ENCODE measurements around the gene CDHR2.
A peak's percentile ranks its signal among the peaks of the same experiment; 100 is the strongest.
"Not testable (repeated sequence)": the region's sequence is repeated elsewhere in the genome, so short reads cannot be mapped to it uniquely, and the experiment has no call there.

CDHR2 gene

GRCh38 chr5:176545737-176546509 is 3.2 kb upstream of the CDHR2 start:
- H3K4me1 ChIP-seq (ENCODE audit: control insufficient read depth, insufficient read depth, low read length): peaks cover 70% of the 10 kb centered on the region
- no peak overlapping the region for H3K4me3 ChIP-seq (ENCODE audit: low read length)
- no peaks in the 10 kb centered on the region for H3K36me3 ChIP-seq (ENCODE audit: control insufficient read depth, insufficient read depth, low read length)

DNA sequence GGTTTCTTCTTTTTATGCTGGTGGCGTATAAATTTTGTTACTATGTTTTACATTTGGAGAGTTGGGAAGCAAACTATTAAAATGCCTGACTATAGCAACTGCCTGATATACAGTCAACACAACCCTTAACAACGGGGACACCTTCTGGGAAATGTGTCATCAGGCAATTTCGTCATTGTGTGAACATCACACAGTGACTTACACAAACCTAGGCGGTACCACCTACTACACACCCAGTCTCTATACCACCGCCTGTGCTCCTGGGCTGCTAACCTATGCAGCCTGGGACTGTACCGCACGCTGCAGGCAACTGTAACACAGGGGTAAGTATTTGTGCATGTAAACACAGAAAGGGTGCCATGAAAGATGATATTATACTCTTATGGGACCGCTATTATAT is 1.3 kb upstream of the CDHR2 start:
- Histone ChIP-seq H3K36me3 (ENCODE audit: control insufficient read depth, insufficient read depth, low read length) (no peaks in the 10 kb centered on the region), H3K4me3 (ENCODE audit: low read length) (no peak overlapping the region), H3K9ac (ENCODE audit: low read length) (peak overlapping the region; percentile 68), H3K27me3 (ENCODE audit: control insufficient read depth, insufficient read depth, low read length) (peaks cover 5% of the 10 kb centered on the region), H3K4me1 (ENCODE audit: control insufficient read depth, insufficient read depth, low read length) (peaks cover 60% of the 10 kb centered on the region), H3K9me3 (ENCODE audit: control insufficient read depth, low read length) (no peaks in the 10 kb centered on the region)

More at GRCh38 chr5:176545737-176546509, 3.2 kb upstream of the CDHR2 start:
- Histone ChIP-seq H3K27me3 (ENCODE audit: control insufficient read depth, insufficient read depth, low read length) (no peaks in the 10 kb centered on the region), H3K9me3 (ENCODE audit: control insufficient read depth, low read length) (no peaks in the 10 kb centered on the region), H3K9ac (ENCODE audit: low read length) (peak overlapping the region; percentile 96)

- Histone ChIP-seq H3K4me1 (ENCODE audit: control insufficient read depth, insufficient read depth, low read length) (peaks cover 74% of the 10 kb centered on the region), H3K27me3 (ENCODE audit: control insufficient read depth, insufficient read depth, low read length) (peaks cover 5% of the 10 kb centered on the region), H3K9me3 (ENCODE audit: control insufficient read depth, low read length) (no peaks in the 10 kb centered on the region), H3K9ac (ENCODE audit: low read length) (peak overlapping the region; percentile 87), H3K4me3 (ENCODE audit: low read length) (peak overlapping the region; percentile 74), H3K36me3 (ENCODE audit: control insufficient read depth, insufficient read depth, low read length) (no peaks in the 10 kb centered on the region)
Observed at GRCh38 chr5:176549871-176550270, 729 bp downstream of the CDHR2 start.

GRCh38 chr5:176550275-176550831 is 1.2 kb downstream of the CDHR2 start:
- H3K9me3 ChIP-seq (ENCODE audit: control insufficient read depth, low read length): no peaks in the 10 kb centered on the region
- H3K27me3 ChIP-seq (ENCODE audit: control insufficient read depth, insufficient read depth, low read length): peaks cover 5% of the 10 kb centered on the region
- H3K9ac ChIP-seq (ENCODE audit: low read length): peak overlapping the region; percentile 87
- H3K4me1 ChIP-seq (ENCODE audit: control insufficient read depth, insufficient read depth, low read length): peaks cover 69% of the 10 kb centered on the region
- no peaks in the 10 kb centered on the region for H3K36me3 ChIP-seq (ENCODE audit: control insufficient read depth, insufficient read depth, low read length)
- H3K4me3 ChIP-seq (ENCODE audit: low read length): no peak overlapping the region

- H3K36me3 ChIP-seq (ENCODE audit: control insufficient read depth, insufficient read depth, low read length); H3K9ac ChIP-seq (ENCODE audit: low read length); H3K27me3 ChIP-seq (ENCODE audit: control insufficient read depth, insufficient read depth, low read length); H3K4me3 ChIP-seq (ENCODE audit: low read length); H3K9me3 ChIP-seq (ENCODE audit: control insufficient read depth, low read length): not testable (repeated sequence)
- H3K4me1 ChIP-seq (ENCODE audit: control insufficient read depth, insufficient read depth, low read length): peaks cover 64% of the 10 kb centered on the region
Observed at GRCh38 chr5:176550937-176551336, 1.8 kb downstream of the CDHR2 start.

DNA sequence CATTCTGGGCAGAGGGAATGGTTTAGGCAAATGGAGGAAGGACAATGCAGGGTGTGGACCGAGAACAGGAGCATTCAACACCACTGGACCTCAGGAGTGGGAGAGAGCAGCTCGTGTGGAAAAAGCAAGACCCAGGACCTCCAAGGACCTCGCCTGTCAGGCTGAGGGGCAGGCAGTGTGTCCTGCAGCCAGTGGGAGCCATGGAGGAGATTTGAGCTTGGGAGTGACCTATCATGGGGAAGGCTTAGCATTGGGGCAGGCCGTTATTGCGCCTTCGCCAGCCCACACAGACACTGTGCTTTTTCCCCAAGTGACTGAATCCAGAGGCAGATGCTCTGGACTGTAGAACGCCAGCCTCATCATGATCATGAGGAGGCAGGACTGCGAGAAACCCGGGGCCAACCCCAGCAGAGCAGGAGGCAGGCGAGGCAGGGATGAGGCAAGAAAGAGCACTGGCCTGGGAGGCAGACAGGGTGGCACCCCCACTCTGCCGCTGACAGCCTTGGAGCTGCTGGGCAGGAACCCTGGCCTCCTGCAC is 3.3 kb downstream of the CDHR2 start:
- Histone ChIP-seq H3K27me3 (ENCODE audit: control insufficient read depth, insufficient read depth, low read length) (peaks cover 5% of the 10 kb centered on the region), H3K36me3 (ENCODE audit: control insufficient read depth, insufficient read depth, low read length) (no peaks in the 10 kb centered on the region), H3K4me1 (ENCODE audit: control insufficient read depth, insufficient read depth, low read length) (peaks cover 50% of the 10 kb centered on the region), H3K4me3 (ENCODE audit: low read length) (no peak overlapping the region), H3K9ac (ENCODE audit: low read length) (peak overlapping the region; percentile 28), H3K9me3 (ENCODE audit: control insufficient read depth, low read length) (no peaks in the 10 kb centered on the region)

DNA sequence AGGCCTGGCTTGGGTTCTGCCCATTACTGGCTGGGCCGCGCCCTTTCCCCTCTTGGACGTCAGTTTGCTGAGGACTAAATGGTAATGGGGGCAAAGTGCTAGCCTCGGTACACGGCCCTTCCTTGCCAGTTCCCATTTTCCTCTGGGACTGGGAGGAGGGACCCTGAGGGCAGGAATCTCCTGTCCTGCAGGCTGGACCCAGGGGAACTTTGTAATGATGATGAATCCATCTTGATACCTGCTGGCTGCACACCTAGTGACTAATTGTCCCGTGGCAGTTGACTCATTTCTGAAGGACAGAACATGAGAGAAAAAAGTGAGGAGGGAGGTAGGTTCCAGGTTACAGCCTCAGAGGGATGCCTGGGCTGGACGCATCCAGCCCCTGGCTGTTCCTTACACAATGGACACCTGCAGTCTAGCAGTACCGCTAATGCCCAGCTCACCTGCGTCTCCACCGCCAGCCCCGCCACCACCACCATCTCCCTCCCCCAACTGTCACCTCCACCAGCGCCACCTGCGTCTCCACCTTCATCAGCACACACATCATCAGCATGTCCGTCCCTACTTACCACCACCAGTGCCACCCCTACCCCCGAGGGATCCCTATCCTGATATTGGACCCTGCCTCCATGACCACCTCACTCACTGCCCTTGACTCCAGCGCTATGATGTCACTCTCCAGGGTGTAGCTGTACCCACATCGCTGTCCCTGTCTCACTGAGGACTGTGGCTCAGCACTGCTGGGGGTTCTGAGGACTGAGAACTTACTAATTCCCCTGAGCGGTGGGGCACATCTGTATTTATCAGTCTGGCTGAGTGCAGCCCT is 4.3 kb downstream of the CDHR2 start:
- Histone ChIP-seq H3K27me3 (ENCODE audit: control insufficient read depth, insufficient read depth, low read length) (peaks cover 5% of the 10 kb centered on the region), H3K9me3 (ENCODE audit: control insufficient read depth, low read length) (no peaks in the 10 kb centered on the region), H3K4me3 (ENCODE audit: low read length) (no peak overlapping the region), H3K36me3 (ENCODE audit: control insufficient read depth, insufficient read depth, low read length) (no peaks in the 10 kb centered on the region), H3K9ac (ENCODE audit: low read length) (peak overlapping the region; percentile 14), H3K4me1 (ENCODE audit: control insufficient read depth, insufficient read depth, low read length) (peaks cover 39% of the 10 kb centered on the region)

GRCh38 chr5:176557846-176558245 is 8.7 kb downstream of the CDHR2 start:
- Histone ChIP-seq H3K9ac (ENCODE audit: low read length) (no peak overlapping the region), H3K27me3 (ENCODE audit: control insufficient read depth, insufficient read depth, low read length) (no peaks in the 10 kb centered on the region), H3K9me3 (ENCODE audit: control insufficient read depth, low read length) (no peaks in the 10 kb centered on the region), H3K36me3 (ENCODE audit: control insufficient read depth, insufficient read depth, low read length) (no peaks in the 10 kb centered on the region), H3K4me1 (ENCODE audit: control insufficient read depth, insufficient read depth, low read length) (peaks cover 27% of the 10 kb centered on the region), H3K4me3 (ENCODE audit: low read length) (no peak overlapping the region)

GRCh38 chr5:176559683-176560082 is 10.5 kb downstream of the CDHR2 start:
- H3K9ac ChIP-seq (ENCODE audit: low read length): no peak overlapping the region
- no peaks in the 10 kb centered on the region for H3K9me3 ChIP-seq (ENCODE audit: control insufficient read depth, low read length)
- H3K36me3 ChIP-seq (ENCODE audit: control insufficient read depth, insufficient read depth, low read length): no peaks in the 10 kb centered on the region
- peaks cover 10% of the 10 kb centered on the region for H3K4me1 ChIP-seq (ENCODE audit: control insufficient read depth, insufficient read depth, low read length)
- H3K4me3 ChIP-seq (ENCODE audit: low read length): no peak overlapping the region
- no peaks in the 10 kb centered on the region for H3K27me3 ChIP-seq (ENCODE audit: control insufficient read depth, insufficient read depth, low read length)

DNA sequence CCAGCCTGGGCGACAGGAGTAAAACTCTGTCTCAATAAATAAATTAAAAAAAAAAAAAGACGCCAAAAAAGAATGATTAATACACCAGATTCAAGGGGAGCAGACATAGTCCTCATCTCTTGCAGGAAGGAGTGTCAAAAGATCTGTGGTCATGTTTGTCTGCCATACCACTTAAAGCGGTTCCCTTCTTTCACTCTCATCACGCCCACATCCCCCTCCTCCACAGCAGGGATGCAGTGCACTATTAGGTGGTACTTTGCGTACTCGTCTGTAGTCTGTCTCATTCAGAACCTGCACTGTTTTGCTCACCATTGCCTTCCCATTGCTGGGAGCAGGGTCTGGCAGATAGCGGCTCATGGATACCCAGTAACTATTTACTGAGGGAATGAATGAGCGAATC is 11.2 kb downstream of the CDHR2 start:
- no peaks in the 10 kb centered on the region for H3K36me3 ChIP-seq (ENCODE audit: control insufficient read depth, insufficient read depth, low read length)
- no peaks in the 10 kb centered on the region for H3K27me3 ChIP-seq (ENCODE audit: control insufficient read depth, insufficient read depth, low read length)
- H3K9me3 ChIP-seq (ENCODE audit: control insufficient read depth, low read length): no peaks in the 10 kb centered on the region
- peaks cover 8% of the 10 kb centered on the region for H3K4me1 ChIP-seq (ENCODE audit: control insufficient read depth, insufficient read depth, low read length)
- H3K9ac ChIP-seq (ENCODE audit: low read length): no peak overlapping the region
- H3K4me3 ChIP-seq (ENCODE audit: low read length): no peak overlapping the region

- Histone ChIP-seq H3K9me3 (ENCODE audit: control insufficient read depth, low read length) (no peaks in the 10 kb centered on the region), H3K4me3 (ENCODE audit: low read length) (no peak overlapping the region), H3K9ac (ENCODE audit: low read length) (no peak overlapping the region), H3K36me3 (ENCODE audit: control insufficient read depth, insufficient read depth, low read length) (no peaks in the 10 kb centered on the region), H3K27me3 (ENCODE audit: control insufficient read depth, insufficient read depth, low read length) (no peaks in the 10 kb centered on the region), H3K4me1 (ENCODE audit: control insufficient read depth, insufficient read depth, low read length) (peaks cover 8% of the 10 kb centered on the region)
Observed at GRCh38 chr5:176561259-176561658, 12.1 kb downstream of the CDHR2 start.

- H3K27me3 ChIP-seq (ENCODE audit: control insufficient read depth, insufficient read depth, low read length): no peaks in the 10 kb centered on the region
Observed at GRCh38 chr5:176562189-176562588, 13.0 kb downstream of the CDHR2 start.

More at GRCh38 chr5:176562189-176562588, 13.0 kb downstream of the CDHR2 start:
- Histone ChIP-seq H3K9ac (ENCODE audit: low read length) (no peak overlapping the region), H3K4me1 (ENCODE audit: control insufficient read depth, insufficient read depth, low read length) (peaks cover 8% of the 10 kb centered on the region), H3K9me3 (ENCODE audit: control insufficient read depth, low read length) (no peaks in the 10 kb centered on the region), H3K36me3 (ENCODE audit: control insufficient read depth, insufficient read depth, low read length) (no peaks in the 10 kb centered on the region), H3K4me3 (ENCODE audit: low read length) (no peak overlapping the region)
